Upper lobe of left lung (tissue), 4 donors: ENCODE measurements around the gene PDXDC1.

Source experiments
- POLR2A ChIP-seq, 4 donors: fragments of 450-650 bp; IDR thresholded peaks; one replicate each; pipeline ENCODE4 v1.5.1; 2016 to 2017; ENCODE audit warnings: antibody characterized with exemption in 4 of 4, mild to moderate bottlenecking in 2 of 4
- POLR2AphosphoS5 ChIP-seq, 2 donors: sonication (generic); formaldehyde crosslinking; IDR thresholded peaks; one replicate each; pipeline ENCODE4 v1.5.1; 2017; ENCODE audit warnings: antibody characterized with exemption in 2 of 2

GRCh38 chr16:15038689-15039088, 63.9 kb downstream of the PDXDC1 start:
- no peak for TF ChIP-seq POLR2A (IDR thresholded peaks at IDR 0.05)
- no peak for TF ChIP-seq POLR2AphosphoS5 (IDR thresholded peaks at IDR 0.05)
